Measurements from ENCODE around the gene MRTFB.

DNA sequence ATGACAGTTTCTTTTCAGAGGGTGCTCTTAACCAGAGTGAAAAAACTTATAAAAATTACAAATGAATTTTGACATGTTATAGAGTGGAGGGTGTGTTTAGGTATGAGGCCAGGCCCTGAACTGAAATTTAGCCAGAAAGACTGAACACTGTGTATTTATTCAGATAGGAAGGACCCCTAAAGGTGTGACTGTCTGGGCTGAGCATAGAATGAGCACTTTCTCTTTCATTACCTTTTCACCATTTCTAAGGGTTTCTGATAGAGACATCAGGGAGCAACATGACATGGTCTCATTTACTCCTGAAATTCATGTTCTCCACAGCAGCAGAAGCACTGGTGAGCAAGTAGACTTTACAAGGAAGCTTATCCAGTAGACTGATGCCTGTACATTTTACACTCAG is 32.9 kb downstream of the MRTFB start:
- no peak for TF ChIP-seq CTCF (IDR thresholded peaks at IDR 0.05)
- TF ChIP-seq POLR2AphosphoS5 (IDR thresholded peaks at IDR 0.05), result no peak

All from suprapubic skin (tissue), 3 donors.